SIG-M5 treated with dmso at 0.1 percent for 504 hours (cell line): ENCODE data around the gene TPCN1.

ENCODE experiments used
- DNase-seq: peaks from one replicate; lab custom pipeline; 2025; ENCODE audit not compliant: unreplicated experiment; lab: John Stamatoyannopoulos, UW

Gene TPCN1

GRCh38 chr12:113278633-113279032 lies 57.4 kb downstream of the TPCN1 start:
- DNase-seq = no peak

DNA sequence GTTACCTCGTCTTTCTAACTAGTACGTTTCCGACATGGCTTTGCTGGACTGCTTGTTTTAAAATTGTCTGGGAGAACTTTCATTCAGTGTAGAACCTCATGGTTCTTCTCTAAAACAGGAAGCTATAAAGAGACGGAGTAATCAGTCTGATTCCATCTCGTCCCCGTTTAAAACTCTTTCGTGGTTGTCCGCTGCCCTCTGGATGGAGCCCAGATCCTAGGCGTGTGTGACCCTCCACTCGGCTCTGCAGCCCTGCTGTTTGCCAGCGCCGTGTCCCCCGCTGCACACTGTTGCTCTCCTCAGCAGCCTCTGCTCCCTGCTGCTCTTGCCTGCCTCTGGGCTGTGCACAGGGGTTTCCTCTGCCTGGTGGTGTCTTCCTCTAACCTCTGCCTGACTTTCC lies 63.5 kb downstream of the TPCN1 start:
- DNase-seq = no peak

- DNase-seq = no peak
These were observed 64.7 kb downstream of the TPCN1 start for GRCh38 chr12:113285679-113286610.

DNA sequence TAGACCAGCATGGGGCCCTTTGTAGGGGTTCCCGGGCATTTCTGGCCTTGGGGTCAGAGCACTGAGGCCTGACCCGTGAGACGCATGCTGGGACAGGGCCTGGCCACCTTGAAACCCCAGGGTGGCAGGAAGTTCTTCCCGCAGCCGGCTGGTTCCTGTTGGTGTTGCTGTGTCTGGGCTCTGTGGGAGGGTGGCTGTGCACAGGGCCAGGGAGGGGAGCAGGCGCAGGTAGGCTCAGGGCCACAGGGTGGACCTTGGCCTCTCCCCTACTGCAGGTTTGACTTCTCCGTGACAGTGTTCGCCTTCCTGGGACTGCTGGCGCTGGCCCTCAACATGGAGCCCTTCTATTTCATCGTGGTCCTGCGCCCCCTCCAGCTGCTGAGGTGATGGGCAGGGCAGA lies 65.4 kb downstream of the TPCN1 start:
- DNase-seq = no peak

DNA sequence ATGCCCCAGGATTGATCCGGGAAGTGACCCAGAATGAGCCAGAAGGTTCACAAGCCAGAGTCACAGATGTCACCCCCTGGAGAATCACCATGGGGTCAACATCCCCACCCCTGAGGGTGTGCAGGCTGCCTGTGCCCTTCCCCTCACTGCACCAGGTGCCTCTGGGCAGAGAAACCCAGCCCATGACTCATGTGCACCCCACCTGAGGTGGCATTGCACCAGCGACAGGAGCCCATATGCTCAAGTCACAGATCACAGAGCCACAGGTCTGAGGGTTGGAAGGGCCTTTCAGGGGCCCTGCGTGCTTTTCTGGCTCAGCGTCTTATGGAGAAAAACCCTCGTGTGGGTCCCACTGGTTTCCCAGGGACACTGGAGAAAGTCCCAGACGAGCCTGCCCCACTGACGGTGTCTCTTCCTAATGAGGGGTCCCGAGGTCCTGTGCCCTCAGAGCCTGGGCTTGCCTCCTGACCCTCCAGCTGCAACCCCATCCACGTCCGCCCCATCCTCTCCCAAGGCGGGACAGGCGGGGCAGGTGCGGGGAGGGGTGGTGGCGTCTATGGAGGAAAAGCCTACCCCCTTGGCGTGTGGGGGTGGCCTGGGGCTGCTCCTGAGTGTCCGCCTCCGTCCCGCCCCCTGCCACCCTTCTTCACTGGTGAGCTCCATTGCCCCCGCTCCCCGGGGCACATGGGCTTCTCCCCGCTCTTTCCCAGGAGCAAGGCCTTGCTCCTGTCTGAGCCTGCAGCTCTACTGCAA lies 66.1 kb downstream of the TPCN1 start:
- no peak for DNase-seq

DNA sequence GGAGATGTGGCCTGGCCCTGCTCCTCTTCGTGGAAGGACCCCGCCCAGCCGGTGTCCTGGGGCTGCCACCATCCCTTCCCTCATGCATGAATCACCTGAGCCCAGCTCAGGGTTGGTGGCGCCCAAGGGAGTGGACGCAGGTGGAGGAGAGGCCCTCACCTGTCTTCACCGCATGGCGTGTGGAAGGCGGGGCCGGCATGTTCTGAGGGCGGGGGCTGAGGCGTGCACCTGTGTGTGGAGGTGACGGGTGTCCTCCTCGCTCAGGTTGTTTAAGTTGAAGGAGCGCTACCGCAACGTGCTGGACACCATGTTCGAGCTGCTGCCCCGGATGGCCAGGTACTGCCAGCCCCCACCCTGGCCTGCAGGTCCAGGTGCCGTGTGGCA lies 66.6 kb downstream of the TPCN1 start:
- no peak for DNase-seq

GRCh38 chr12:113289361-113289760 lies 68.1 kb downstream of the TPCN1 start:
- no peak for DNase-seq

DNA sequence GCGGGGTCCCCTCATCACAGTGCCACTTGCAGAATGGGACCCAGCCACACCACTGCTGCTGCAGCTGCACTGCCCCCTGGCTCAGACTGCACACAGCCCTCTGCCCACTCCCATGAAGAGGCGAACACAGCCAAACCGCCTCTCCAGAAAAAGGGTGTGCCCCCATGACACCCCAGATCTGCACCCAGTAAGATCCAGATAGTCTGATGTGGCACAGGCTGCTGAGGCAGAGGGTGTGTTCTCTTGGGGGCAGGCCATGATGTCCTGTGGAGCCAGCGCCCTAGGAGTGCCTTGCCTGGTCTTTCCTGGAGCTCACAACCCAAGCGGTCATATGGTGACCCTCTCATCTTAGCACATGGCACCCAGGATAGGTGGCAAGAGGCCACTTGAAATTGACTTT lies 69.2 kb downstream of the TPCN1 start:
- DNase-seq = no peak

GRCh38 chr12:113291586-113291985 lies 70.3 kb downstream of the TPCN1 start:
- no peak for DNase-seq

- DNase-seq = no peak
These were observed 70.8 kb downstream of the TPCN1 start for GRCh38 chr12:113292091-113292490.

- DNase-seq = no peak
These were observed 71.3 kb downstream of the TPCN1 start for GRCh38 chr12:113292547-113292946.

DNA sequence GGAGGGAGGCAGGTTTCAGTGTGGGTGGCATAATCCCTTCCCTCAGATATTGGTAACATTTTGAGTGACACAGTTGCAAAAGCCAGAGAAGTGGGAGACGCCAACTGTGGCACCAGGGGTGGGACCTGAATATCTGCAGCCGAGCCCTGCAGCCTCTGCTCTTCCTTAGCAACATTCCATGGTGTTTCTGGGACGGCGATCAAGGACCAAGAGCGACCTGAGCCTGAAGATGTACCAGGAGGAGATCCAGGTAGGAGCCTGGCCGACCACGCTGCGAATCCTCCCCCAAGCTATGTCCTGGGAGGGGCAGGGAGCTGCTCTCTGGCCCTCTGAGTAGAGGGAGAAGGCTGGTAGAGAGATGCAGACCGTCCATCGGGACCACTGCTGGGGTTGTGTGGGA lies 71.8 kb downstream of the TPCN1 start:
- DNase-seq = no peak

- no peak for DNase-seq
These were observed 74.8 kb downstream of the TPCN1 start for GRCh38 chr12:113295886-113296556.

GRCh38 chr12:113296557-113297213 lies 75.4 kb downstream of the TPCN1 start:
- no peak for DNase-seq

DNA sequence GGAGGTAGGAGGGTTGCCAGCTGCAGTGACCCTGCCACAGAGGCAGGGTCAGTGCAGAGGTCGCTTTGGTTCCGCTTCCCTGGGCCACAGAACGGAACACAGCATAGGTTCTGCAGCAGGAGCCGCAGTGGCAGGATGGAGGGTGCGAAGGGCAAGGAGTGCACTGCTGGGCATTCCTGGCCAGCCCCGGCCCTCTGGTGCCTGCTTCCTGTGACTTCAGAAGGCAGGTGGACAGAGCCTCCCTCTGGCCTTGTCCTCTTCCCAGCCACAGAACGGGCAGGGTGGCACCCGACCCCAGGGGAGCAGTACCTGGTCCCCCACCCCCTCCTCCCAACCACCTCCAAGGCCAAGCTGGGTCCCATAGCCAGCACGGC lies 75.9 kb downstream of the TPCN1 start:
- DNase-seq = no peak

DNA sequence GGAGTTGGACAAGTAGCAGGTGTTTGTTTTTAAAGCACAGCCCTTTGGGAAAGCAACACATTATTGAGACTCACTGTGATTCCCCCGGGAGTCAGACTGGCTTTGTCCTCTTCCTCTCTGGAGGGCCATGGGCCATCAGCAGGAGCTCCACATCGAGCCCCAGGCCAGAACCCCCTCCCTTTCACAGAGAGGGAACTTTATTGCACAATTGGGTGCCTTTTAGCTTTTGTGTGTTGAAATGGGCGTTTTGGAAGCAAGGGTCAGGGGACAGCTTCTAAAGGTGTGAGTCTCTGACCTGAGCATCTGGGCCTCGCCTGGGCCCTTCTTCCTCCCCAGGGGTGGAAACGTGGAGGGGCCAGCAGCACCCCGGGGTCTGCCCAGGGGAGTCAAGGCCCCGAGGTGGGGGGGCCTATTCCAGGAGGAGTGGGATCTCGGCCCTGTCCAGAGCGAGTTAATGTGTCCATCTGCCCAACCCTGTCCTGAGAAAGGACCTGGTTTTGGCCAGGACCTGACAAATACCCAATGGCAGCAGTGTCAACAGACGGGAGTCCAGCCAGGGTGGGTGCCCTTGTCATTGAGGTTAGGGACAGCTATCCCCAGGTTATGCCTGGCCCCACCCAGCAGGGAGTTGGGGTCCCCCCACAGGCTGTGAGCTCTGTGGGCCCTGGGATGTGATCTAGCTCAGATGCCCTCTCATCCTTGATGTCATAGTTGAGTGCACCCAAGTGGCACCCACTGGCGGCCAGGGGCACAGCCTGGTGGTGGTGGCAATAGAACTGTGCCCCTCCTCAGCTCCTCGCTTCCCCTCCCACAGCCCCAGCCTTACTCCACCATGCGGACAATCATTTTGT lies 76.6 kb downstream of the TPCN1 start:
- no peak for DNase-seq

DNA sequence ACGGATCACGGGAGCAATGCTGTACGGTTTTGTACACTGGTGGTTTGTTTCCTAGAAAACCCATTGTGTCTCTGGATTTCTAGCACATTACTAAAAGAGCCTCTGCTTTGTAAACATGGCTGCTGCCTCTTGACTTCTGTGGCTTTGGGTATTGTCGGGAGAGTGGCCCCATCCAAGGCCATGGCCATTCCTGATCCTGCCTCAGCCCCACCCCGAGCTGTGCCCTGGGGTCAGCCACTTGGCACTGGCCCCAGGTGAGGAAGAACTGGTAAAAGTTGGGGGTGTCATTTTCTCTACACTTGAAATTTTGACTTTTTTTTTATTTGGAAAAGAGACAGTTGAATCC lies 77.2 kb downstream of the TPCN1 start:
- no peak for DNase-seq

- DNase-seq = no peak
These were observed 77.7 kb downstream of the TPCN1 start for GRCh38 chr12:113298861-113299545.

DNA sequence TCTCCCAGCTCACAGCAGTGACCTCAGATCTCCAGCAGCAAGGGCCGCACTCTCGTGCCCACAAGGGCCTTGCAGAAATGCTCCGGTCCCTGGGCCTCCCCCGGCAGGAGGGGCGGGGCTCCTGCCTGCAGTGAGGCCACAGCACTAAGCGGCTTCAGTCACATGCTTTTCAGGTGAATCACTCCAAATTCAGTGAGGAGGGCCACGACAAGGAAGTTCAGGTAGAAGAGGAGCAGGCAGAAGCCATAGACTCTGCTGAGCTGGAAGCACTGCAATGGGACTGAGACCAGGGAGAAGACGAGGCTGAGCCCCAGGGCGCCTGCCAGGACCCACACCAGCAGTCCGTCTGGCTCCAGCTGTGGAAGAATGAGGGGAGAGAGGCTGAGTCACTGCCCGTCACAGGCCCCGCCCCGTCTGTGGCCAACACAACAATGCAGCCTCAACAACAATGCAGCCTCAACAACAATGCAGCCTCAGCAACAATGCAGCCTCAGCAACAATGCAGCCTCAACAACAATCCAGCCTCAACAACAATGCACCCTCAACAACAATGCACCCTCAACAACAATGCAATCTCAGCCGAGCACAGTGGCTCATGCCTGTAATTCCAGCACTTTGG lies 78.5 kb downstream of the TPCN1 start:
- DNase-seq = peak; percentile 31
